Measurements from ENCODE around the gene FNBP1. TPM values are rescaled to one million over a fixed set of nuclear protein-coding genes. Genes with fewer than 3 reads are reported as not detected.
A peak's percentile ranks its signal among the peaks of the same experiment; 100 is the strongest.

Gene FNBP1
- total RNA-seq, 1 donor from 2014 or later = 47.1 TPM

- intact Hi-C loops (cut with DNase I) = no loop called here
- Histone ChIP-seq H3K9me3 (no peaks in the 10 kb centered on the region), H3K27me3 (no peaks in the 10 kb centered on the region), H3K4me3 (no peak overlapping the region), H3K27ac (no peak overlapping the region), H3K4me1 (no peaks in the 10 kb centered on the region), H3K36me3 (peaks cover 0 to 38% of the 10 kb centered on the region in 2 donors)
- TF ChIP-seq POLR2A (IDR thresholded peaks at IDR 0.05) (no peak), POLR2AphosphoS5 (IDR thresholded peaks at IDR 0.05; ENCODE audit: insufficient read depth in 1 of 2, low read depth in 1 of 2) (no peak), CTCF (IDR thresholded peaks at IDR 0.05) (no peak)
- no peak for DNase-seq (ENCODE audit: extremely low spot score in 2 of 2)
Observed at GRCh38 chr9:129864991-129865647, 177.9 kb downstream of the FNBP1 start.

GRCh38 chr9:129863059-129863690, 179.8 kb downstream of the FNBP1 start:
- Histone ChIP-seq H3K4me1 (no peaks in the 10 kb centered on the region), H3K9me3 (no peaks in the 10 kb centered on the region), H3K27ac (no peak overlapping the region), H3K4me3 (no peak overlapping the region), H3K27me3 (no peaks in the 10 kb centered on the region), H3K36me3 (peaks cover 0 to 46% of the 10 kb centered on the region in 2 donors)
- TF ChIP-seq POLR2AphosphoS5 (IDR thresholded peaks at IDR 0.05; ENCODE audit: insufficient read depth in 1 of 2, low read depth in 1 of 2) (peak in 1 of 2 donors; percentile 32), CTCF (IDR thresholded peaks at IDR 0.05) (no peak), POLR2A (IDR thresholded peaks at IDR 0.05) (no peak)
- DNase-seq (ENCODE audit: extremely low spot score in 2 of 2) = no peak
- intact Hi-C loops (cut with DNase I) = no loop called here

GRCh38 chr9:129861447-129861827, 181.6 kb downstream of the FNBP1 start:
- peaks cover 0 to 56% of the 10 kb centered on the region in 2 donors for H3K36me3 ChIP-seq
- TF ChIP-seq CTCF (IDR thresholded peaks at IDR 0.05) (no peak), POLR2AphosphoS5 (IDR thresholded peaks at IDR 0.05; ENCODE audit: insufficient read depth in 1 of 2, low read depth in 1 of 2) (no peak), POLR2A (IDR thresholded peaks at IDR 0.05) (no peak)
- no peak overlapping the region for H3K4me3 ChIP-seq
- H3K27ac ChIP-seq = no peak overlapping the region
- intact Hi-C loops (cut with DNase I) = no loop called here
- H3K27me3 ChIP-seq = no peaks in the 10 kb centered on the region
- DNase-seq (ENCODE audit: extremely low spot score in 2 of 2) = no peak
- no peaks in the 10 kb centered on the region for H3K9me3 ChIP-seq
- no peaks in the 10 kb centered on the region for H3K4me1 ChIP-seq

- no peaks in the 10 kb centered on the region for H3K4me1 ChIP-seq
- H3K36me3 ChIP-seq = peaks cover 0 to 50% of the 10 kb centered on the region in 2 donors
- H3K27me3 ChIP-seq = no peaks in the 10 kb centered on the region
- TF ChIP-seq POLR2AphosphoS5 (IDR thresholded peaks at IDR 0.05; ENCODE audit: insufficient read depth in 1 of 2, low read depth in 1 of 2) (no peak), POLR2A (IDR thresholded peaks at IDR 0.05) (no peak), CTCF (IDR thresholded peaks at IDR 0.05) (no peak)
- no peaks in the 10 kb centered on the region for H3K9me3 ChIP-seq
- no peak overlapping the region for H3K4me3 ChIP-seq
- intact Hi-C loops (cut with DNase I) = no loop called here
- H3K27ac ChIP-seq = no peak overlapping the region
- no peak for DNase-seq (ENCODE audit: extremely low spot score in 2 of 2)
Observed at GRCh38 chr9:129860653-129861446, 182.1 kb downstream of the FNBP1 start.

Data from vagina (tissue), 2 donors.